Subcutaneous abdominal adipose tissue (tissue), 5 donors: ENCODE results near the gene APOB.

Experiments used
- H3K27ac ChIP-seq: one replicate; pipeline ENCODE4 v1.7.0; 2013; ENCODE audit warnings: low read depth, mild to moderate bottlenecking, inconsistent platforms, low read length, moderate library complexity
- H3K27me3 ChIP-seq, 5 donors: one replicate each; pipeline ENCODE4 v1.7.0; 2013; ENCODE audit warnings: low read length in 5 of 5, inconsistent platforms in 1 of 5; ENCODE audit not compliant: control insufficient read depth in 5 of 5, insufficient read depth in 4 of 5
- H3K36me3 ChIP-seq, 5 donors: one replicate each; pipeline ENCODE4 v1.7.0; 2013; ENCODE audit warnings: low read length in 5 of 5; ENCODE audit not compliant: control insufficient read depth in 5 of 5, insufficient read depth in 5 of 5
- H3K4me1 ChIP-seq, 5 donors: one replicate each; pipeline ENCODE4 v1.7.0; 2013; ENCODE audit warnings: low read length in 5 of 5, mild to moderate bottlenecking in 3 of 5, moderate library complexity in 1 of 5; ENCODE audit not compliant: control insufficient read depth in 5 of 5, insufficient read depth in 5 of 5
- H3K4me3 ChIP-seq, 5 donors: one replicate each; pipeline ENCODE4 v1.7.0; 2013; ENCODE audit warnings: low read length in 5 of 5, low read depth in 1 of 5
- H3K9ac ChIP-seq, 5 donors: one replicate each; pipeline ENCODE4 v1.7.0; 2013; ENCODE audit warnings: low read length in 5 of 5, mild to moderate bottlenecking in 4 of 5, moderate library complexity in 3 of 5
- H3K9me3 ChIP-seq, 5 donors: one replicate each; pipeline ENCODE4 v1.7.0; 2013; ENCODE audit warnings: low read length in 5 of 5; ENCODE audit not compliant: control insufficient read depth in 5 of 5
- donor health status: healthy.
- donor health status: healthy.
- donor health status: healthy.
- donor health status: healthy.
- donor health status: healthy.

Gene APOB

GRCh38 chr2:21047141-21048009 lies 3.5 kb upstream of the APOB start:
- Histone ChIP-seq H3K27ac (no peak overlapping the region), H3K9me3 (no peaks in the 10 kb centered on the region), H3K4me3 (no peak overlapping the region), H3K27me3 (peaks cover 0 to 5% (median 0%) of the 10 kb centered on the region in 5 donors), H3K9ac (no peak overlapping the region), H3K36me3 (no peaks in the 10 kb centered on the region), H3K4me1 (peaks cover 0 to 22% (median 17%) of the 10 kb centered on the region in 5 donors)

DNA sequence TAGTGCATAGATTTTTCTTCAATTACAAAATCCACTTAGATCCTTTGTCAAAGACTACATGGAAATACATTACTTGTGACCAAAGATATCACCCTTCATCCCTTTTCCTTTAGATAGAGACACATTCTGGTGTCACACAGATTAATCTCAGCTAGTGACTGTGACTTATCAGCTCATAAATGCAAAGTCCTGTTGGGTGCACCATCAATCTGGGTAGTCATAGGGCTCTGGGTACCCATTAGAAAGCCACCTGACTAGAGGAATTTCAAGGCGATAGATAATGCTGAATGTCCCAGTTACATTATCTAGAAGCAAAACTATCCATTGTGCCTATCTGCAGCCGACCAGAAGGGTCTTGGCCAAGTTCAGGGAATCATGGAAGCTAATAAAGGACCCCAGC lies 2.6 kb upstream of the APOB start:
- Histone ChIP-seq H3K27ac (no peak overlapping the region), H3K4me3 (no peak overlapping the region), H3K4me1 (peaks cover 0 to 28% (median 17%) of the 10 kb centered on the region in 5 donors), H3K9ac (no peak overlapping the region), H3K9me3 (no peaks in the 10 kb centered on the region), H3K36me3 (no peaks in the 10 kb centered on the region), H3K27me3 (peaks cover 0 to 5% (median 0%) of the 10 kb centered on the region in 5 donors)

GRCh38 chr2:21044694-21045371 lies 960 bp upstream of the APOB start:
- H3K27me3 ChIP-seq: peaks cover 0 to 5% (median 0%) of the 10 kb centered on the region in 5 donors
- H3K4me1 ChIP-seq: peaks cover 0 to 29% (median 17%) of the 10 kb centered on the region in 5 donors
- H3K36me3 ChIP-seq: no peaks in the 10 kb centered on the region
- H3K27ac ChIP-seq: no peak overlapping the region
- H3K4me3 ChIP-seq: no peak overlapping the region
- no peaks in the 10 kb centered on the region for H3K9me3 ChIP-seq
- H3K9ac ChIP-seq: no peak overlapping the region

- peak overlapping the region in 2 of 5 donors; percentile 28 to 60 for H3K9ac ChIP-seq
- no peaks in the 10 kb centered on the region for H3K36me3 ChIP-seq
- H3K4me1 ChIP-seq: peaks cover 2 to 40% (median 25%) of the 10 kb centered on the region in 5 donors
- no peaks in the 10 kb centered on the region for H3K9me3 ChIP-seq
- peak overlapping the region; percentile 35 to 68 (median 40) for H3K4me3 ChIP-seq
- no peak overlapping the region for H3K27ac ChIP-seq
- H3K27me3 ChIP-seq: peaks cover 0 to 5% (median 0%) of the 10 kb centered on the region in 5 donors
These were observed 722 bp downstream of the APOB start for GRCh38 chr2:21042958-21043743.

- no peaks in the 10 kb centered on the region for H3K9me3 ChIP-seq
- no peak overlapping the region for H3K27ac ChIP-seq
- no peaks in the 10 kb centered on the region for H3K36me3 ChIP-seq
- H3K4me1 ChIP-seq: peaks cover 2 to 40% (median 25%) of the 10 kb centered on the region in 5 donors
- H3K9ac ChIP-seq: peak overlapping the region in 1 of 5 donors; percentile 27
- no peak overlapping the region for H3K4me3 ChIP-seq
- H3K27me3 ChIP-seq: peaks cover 0 to 5% (median 0%) of the 10 kb centered on the region in 5 donors
These were observed 1.2 kb downstream of the APOB start for GRCh38 chr2:21042708-21042957.

DNA sequence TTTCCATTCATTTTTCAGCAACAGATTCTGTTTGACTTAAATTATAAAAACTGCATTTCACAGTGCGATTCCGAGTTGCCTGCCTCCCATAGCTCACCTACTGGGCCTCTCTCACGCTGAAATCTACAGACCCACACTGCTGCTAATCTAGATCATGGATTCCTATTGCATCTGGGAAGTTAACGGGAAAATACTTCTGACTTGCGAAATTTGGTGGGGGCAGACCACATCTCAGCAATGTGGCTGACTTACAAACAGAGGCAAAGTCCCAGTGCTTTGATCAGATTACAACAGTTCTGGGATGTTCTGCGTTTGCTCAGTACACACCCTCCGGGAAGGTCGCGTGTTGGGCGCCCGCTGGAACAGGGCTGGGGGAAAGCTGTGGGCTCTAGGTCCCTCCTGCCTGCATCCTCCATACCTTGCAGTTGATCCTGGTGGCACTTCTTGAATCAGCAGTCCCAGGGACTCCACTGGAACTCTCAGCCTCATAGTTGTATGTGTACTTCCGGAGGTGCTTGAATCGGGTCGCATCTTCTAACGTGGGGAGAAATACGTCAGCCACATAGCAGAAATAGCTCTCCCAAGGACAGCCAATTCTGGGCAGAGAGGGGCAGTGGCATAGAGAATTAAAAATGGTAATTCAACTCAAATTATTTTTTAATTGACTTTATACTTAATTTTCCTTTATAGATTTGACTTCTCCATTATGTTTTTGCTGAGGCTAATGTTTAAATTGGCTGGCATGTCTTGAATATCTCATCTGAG lies 1.7 kb downstream of the APOB start:
- Histone ChIP-seq H3K36me3 (no peaks in the 10 kb centered on the region), H3K4me1 (peaks cover 2 to 40% (median 25%) of the 10 kb centered on the region in 5 donors), H3K9me3 (no peaks in the 10 kb centered on the region), H3K27me3 (peaks cover 0 to 5% (median 0%) of the 10 kb centered on the region in 5 donors), H3K4me3 (no peak overlapping the region), H3K27ac (no peak overlapping the region), H3K9ac (peak overlapping the region in 1 of 5 donors; percentile 27)

GRCh38 chr2:21041462-21041861 lies 2.4 kb downstream of the APOB start:
- H3K27ac ChIP-seq: no peak overlapping the region
- H3K4me1 ChIP-seq: peaks cover 2 to 40% (median 25%) of the 10 kb centered on the region in 5 donors
- H3K36me3 ChIP-seq: peaks cover 0 to 3% (median 0%) of the 10 kb centered on the region in 5 donors
- H3K9ac ChIP-seq: peak overlapping the region in 1 of 5 donors; percentile 27
- H3K9me3 ChIP-seq: no peaks in the 10 kb centered on the region
- H3K27me3 ChIP-seq: peaks cover 0 to 5% (median 0%) of the 10 kb centered on the region in 5 donors
- H3K4me3 ChIP-seq: no peak overlapping the region

DNA sequence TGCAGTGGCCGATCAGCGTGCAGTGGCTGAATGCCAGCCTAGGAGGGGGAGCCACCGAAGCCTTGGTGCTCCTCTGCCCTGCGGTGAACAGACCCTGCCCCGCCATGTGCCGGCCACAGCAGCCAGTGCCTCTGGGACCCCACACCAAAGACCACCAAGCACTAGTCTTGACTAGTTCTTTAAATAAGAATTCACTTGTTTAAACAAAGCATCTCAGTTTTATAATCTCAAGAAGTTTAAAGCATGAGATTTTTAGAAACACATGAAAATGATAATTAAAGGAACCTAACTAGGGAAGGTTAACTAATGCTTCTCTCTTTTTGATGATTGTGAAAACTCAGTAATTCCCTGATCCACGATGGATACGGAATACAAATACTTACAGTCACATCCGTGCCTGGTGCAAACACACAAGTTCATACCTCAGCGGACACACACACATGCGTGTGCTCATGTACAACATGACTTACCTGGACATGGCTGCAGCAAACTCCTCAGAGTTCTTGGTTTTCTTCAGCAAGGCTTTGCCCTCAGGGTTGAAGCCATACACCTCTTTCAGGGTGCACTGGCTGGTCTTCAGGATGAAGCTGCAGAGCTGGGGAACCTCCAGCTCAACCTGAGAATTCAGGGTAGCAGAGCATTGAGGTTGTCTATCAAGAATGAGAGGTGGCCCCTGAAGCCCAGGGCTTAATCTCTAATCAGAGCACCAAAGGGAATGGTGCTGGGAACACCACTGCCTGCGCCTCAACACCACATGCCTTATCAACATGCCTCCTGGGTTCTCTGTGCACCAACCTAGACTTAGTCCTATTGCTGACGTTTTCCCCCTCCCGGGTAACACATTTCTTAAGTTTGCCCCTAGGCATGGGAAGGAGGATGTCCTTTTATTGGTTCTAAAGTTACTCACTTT lies 3.1 kb downstream of the APOB start:
- Histone ChIP-seq H3K36me3 (peaks cover 0 to 8% (median 0%) of the 10 kb centered on the region in 5 donors), H3K9me3 (no peaks in the 10 kb centered on the region), H3K9ac (no peak overlapping the region), H3K27me3 (peaks cover 0 to 5% (median 0%) of the 10 kb centered on the region in 5 donors), H3K4me1 (peaks cover 2 to 40% (median 25%) of the 10 kb centered on the region in 5 donors), H3K27ac (no peak overlapping the region), H3K4me3 (no peak overlapping the region)
